GM18519 (cell line): ENCODE data around the gene TAGLN.
"Not testable (repeated sequence)": the region's sequence is repeated elsewhere in the genome, so short reads cannot be mapped to it uniquely, and the experiment has no call there.

Source experiments
- ATAC-seq: cut with Tn5 transposase; IDR thresholded peaks from one replicate; pipeline ENCODE4 v1.9.1; 2021; ENCODE audit warnings: mild to moderate bottlenecking, moderate library complexity; ENCODE audit not compliant: unreplicated experiment, low FRiP score

The TAGLN gene

GRCh38 chr11:117195258-117195657, 3.9 kb upstream of the TAGLN start:
- ATAC-seq = no peak

- no peak for ATAC-seq
These were observed 3.4 kb upstream of the TAGLN start for GRCh38 chr11:117195761-117196160.

GRCh38 chr11:117197006-117197405, 2.2 kb upstream of the TAGLN start:
- no peak for ATAC-seq

GRCh38 chr11:117197516-117198456, 1.4 kb upstream of the TAGLN start:
- ATAC-seq = no peak

GRCh38 chr11:117198613-117199012, 557 bp upstream of the TAGLN start:
- ATAC-seq = no peak

- ATAC-seq = no peak
These were observed 994 bp downstream of the TAGLN start for GRCh38 chr11:117199916-117200812.

GRCh38 chr11:117200813-117201657, 1.9 kb downstream of the TAGLN start:
- ATAC-seq = no peak

GRCh38 chr11:117201658-117202305, 2.6 kb downstream of the TAGLN start:
- no peak for ATAC-seq

- no peak for ATAC-seq
These were observed 3.4 kb downstream of the TAGLN start for GRCh38 chr11:117202386-117203068.

GRCh38 chr11:117203069-117203407, 3.9 kb downstream of the TAGLN start:
- ATAC-seq = no peak

GRCh38 chr11:117204283-117205080, 5.3 kb downstream of the TAGLN start:
- no peak for ATAC-seq

GRCh38 chr11:117205211-117205818, 6.1 kb downstream of the TAGLN start:
- no peak for ATAC-seq

- ATAC-seq = not testable (repeated sequence)
These were observed 6.9 kb downstream of the TAGLN start for GRCh38 chr11:117206111-117206510.

- ATAC-seq = not testable (repeated sequence)
These were observed 7.7 kb downstream of the TAGLN start for GRCh38 chr11:117206859-117207258.

GRCh38 chr11:117207481-117207880, 8.3 kb downstream of the TAGLN start:
- ATAC-seq = not testable (repeated sequence)

- not testable (repeated sequence) for ATAC-seq
These were observed 9.5 kb downstream of the TAGLN start for GRCh38 chr11:117208710-117209109.

- not testable (repeated sequence) for ATAC-seq
These were observed 10.4 kb downstream of the TAGLN start for GRCh38 chr11:117209351-117210125.
